Measurements from ENCODE around the gene LARGE2.

The LARGE2 gene

GRCh38 chr11:45968901-45969300, 46.4 kb downstream of the LARGE2 start:
- no peak for DNase-seq

GRCh38 chr11:45973601-45974000, 51.1 kb downstream of the LARGE2 start:
- DNase-seq = no peak

GRCh38 chr11:45974806-45975205, 52.4 kb downstream of the LARGE2 start:
- DNase-seq = no peak
